CD4-positive, alpha-beta T cell treated with Interleukin-1 beta for 1 hour (primary cell): ENCODE results near the gene ITGAX.

Experiments
- DNase-seq, 2 donors: peaks; one replicate each; pipeline ENCODE4 v3.0.0-alpha.2; 2020 to 2022

ITGAX gene

DNA sequence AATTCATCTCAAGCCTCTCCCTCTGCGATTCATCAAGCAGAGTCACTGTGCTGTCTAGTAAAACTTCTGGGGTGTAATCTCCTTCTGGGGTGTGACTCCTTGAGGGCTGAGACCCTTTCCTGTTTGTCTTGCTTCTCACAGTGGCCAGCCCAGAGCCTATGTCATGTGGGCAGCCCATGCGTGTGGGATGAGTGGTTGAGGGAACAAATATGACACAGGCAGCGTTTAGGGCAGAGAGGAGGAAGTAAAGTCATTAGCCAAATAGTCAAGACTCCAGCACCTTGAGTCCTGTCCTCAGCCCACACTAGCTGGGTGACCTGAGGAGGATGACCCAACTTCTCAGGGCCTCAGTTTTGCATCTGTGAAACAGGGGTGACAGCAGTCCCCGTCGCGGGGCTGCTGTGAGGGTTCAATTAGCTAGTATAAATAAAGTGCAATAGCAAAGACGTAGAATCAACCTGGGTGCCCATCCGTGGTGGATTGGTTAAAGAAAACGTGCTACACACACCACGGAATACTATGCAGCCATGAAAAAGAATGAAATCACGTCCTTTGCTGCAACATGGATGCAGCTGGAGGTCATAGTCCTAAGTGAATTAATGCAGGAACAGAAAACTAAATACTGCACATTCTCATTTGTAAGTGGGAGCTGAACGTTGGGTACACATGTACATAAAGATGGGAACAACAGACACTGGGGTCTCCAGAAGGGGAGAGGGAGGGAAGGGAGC, 4.5 kb upstream of the ITGAX start:
- peak in 1 of 2 donors; percentile 77 for DNase-seq

DNA sequence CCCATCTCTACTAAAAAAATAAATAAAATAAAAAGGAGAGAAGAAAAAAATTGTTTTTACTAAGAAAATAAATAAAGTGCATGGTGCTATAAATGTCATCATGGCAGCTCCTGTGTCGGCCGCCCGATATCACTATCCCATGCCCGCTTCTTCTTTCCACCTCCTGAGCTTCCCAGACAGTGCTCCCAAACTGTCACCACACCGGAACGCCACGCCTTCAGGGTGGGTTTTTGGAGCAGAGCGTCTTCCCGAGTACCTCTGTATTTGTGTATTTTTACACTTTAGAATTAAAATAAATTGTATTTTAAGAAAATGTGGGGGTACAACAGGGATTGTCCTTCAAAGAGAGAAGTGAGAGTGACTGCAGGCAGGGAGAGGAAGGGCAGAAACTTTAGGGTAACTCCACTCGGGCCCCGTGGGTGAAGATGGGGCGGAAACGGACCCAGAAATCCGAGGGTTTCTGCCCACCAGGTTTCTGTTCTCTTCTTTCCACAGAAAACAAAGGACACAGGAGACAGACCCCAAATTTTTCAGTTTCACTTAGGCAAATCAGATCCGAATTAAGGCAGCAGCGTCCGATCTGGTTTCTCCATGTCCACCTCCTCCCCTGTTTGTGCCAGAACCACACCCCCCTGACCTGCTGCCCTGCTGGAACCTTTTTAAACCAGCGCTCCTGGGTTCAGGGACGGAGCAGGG, 3.6 kb upstream of the ITGAX start:
- DNase-seq, result peak in 1 of 2 donors; percentile 38

DNA sequence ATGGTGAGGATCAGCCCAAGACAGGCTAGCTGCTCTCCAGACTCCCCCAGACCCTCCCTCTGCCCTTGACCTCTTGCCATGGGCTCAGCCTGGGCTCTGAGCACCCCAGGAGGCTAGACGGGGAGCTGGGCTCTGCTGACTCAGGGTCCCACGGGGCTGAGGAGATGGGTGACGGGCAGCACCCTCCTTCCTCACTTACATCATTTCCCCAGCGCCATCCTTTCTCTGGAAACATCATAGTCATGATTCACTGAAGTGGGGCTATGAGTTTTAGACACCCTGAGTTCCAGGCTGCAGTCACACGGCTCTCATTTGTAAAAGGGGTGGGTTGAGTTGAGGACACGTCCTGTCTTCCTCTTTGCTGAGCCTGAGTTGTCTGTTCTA, 3.0 kb upstream of the ITGAX start:
- DNase-seq, result peak in 1 of 2 donors; percentile 78

DNA sequence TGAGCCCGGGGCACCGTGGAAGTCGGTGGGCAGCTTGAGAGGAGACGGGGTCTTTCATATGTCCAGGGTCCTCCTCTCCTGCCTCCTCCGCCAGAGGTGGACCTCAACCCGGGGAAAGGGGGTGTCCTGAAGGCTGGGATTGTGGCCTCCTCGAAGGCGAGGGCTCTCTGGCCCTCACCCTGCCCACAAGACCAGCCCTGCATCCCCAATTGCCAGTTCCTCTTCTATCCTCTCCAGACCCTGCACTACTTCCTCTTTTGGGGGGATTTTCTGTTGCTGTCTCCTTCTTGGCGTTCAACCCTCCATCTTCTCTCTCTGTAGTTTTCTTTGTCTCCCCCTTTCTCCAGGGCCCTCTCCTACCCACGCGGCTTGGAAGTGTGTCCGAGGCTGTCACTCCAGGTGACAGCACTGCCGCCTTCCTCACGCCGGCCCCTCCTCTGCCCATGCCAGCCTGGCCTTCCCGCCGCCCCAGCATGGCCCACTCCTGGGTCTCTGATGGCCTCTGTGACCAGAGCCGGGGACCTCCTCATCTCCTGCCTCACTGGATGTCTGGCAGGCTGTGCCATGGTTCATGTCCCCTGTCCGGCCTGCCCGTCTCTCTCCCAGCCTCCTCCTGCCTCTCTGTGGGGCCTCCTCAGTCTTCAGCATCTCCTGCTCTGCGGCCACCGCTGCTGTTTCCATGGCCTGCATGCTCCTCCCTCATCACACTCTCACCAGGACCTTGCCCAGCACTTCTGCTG, 2.4 kb upstream of the ITGAX start:
- peak in 1 of 2 donors; percentile 62 for DNase-seq

DNA sequence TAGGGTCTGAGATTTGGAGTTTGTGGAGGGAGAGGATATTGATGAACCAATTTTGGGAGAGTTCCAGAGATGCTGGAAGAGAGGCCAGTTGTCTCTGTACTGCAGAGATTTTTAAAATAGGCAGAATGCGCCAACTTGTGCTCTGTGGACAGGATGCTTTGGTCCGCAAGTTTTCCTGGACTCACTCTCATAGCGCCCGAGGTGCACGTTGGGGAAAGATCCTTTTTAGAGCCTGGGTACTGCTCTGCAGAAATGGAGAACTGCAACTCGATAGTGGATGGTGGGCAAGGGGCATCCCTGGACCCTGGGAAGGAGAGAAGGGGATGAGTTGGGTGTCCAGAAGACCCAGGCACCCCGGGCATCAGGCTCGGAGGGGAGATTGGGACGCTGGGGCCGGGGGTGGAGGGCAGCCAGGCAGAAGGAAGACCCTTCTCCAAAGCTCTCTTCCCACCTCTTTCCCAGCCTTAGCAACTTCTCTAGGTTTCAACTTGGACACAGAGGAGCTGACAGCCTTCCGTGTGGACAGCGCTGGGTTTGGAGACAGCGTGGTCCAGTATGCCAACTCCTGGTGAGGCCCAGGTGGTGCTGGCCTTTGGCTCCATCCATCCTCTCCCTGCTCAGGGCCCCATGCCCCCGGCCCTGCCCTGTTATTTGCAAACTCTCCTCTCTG, 590 bp downstream of the ITGAX start:
- DNase-seq, result no peak

DNA sequence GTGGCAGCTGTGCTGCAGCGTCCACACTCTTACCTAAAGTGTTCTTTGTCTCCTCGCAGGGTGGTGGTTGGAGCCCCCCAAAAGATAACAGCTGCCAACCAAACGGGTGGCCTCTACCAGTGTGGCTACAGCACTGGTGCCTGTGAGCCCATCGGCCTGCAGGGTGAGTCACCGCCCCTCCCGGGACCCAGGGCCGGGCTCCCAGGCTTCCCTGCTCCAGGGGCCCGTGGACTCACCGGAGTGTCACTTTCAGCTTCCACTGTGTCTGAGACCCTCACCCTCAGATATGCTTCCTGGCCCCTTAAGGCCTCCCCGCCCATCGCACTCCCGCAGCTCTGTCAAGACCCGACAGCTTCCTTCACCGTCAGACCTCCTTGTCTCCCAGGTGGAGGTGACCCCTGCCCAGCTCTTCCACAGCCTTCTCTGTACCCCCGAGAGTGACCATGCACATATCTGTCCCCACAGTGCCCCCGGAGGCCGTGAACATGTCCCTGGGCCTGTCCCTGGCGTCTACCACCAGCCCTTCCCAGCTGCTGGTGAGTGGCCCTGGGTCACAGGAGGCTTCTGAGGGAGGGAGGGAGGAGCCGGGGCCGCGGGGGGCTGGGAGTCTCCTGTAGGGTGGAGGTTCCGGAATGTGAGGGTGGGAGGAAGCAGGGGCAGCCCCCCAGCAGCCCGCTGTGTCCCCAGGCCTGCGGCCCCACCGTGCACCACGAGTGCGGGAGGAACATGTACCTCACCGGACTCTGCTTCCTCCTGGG, 1.8 kb downstream of the ITGAX start:
- DNase-seq, result no peak

DNA sequence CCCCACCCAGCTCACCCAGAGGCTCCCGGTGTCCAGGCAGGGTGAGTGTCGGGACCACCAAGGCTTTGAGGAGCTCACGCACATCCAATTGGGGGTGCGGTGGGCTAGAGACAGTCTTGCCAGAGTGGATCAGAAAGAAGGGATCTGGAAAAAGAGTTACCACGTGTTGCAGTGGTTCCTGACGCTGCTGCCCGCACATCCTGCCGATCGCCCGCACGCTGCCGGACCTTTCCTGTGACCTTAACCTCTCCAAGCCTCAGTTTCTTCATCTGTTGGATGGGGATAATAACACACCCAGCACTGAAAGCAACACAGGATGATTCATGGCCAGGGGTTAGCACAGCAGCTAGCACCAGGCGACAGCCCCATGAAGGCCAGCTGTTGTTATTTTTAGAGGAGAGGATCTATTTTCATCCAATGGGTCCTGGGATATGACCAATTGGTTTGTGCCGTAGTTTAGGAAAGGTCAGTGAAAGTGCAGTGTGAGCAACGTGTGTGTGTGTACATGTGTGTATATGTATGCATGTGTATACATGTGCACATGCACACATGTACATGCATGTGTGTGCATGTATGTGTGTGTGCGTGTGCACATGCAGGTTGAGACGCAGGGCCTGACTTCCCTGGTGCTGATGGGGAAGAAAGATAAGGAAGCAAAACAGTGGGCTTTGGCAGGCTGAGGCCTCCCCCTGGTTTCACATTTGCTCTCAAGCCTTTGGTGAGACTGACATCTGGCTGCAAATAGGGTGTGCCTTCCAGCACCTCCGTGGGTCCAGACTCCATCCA, 2.5 kb downstream of the ITGAX start:
- no peak for DNase-seq

DNA sequence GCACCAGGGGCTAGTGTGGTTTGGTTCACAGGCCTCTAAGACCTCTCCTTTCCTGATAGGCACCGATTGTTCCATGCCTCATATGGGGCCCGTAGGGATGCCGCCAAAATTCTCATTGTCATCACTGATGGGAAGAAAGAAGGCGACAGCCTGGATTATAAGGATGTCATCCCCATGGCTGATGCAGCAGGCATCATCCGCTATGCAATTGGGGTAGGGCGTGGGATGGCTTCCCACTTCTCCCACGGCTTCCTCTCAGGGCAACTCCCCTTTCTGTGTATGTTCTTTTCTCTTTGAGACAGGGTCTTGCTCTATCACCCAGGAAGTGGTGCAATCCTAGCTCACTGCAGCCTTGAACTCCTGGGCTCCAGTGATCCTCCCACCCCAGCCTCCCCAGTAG, 5.3 kb downstream of the ITGAX start:
- no peak for DNase-seq

DNA sequence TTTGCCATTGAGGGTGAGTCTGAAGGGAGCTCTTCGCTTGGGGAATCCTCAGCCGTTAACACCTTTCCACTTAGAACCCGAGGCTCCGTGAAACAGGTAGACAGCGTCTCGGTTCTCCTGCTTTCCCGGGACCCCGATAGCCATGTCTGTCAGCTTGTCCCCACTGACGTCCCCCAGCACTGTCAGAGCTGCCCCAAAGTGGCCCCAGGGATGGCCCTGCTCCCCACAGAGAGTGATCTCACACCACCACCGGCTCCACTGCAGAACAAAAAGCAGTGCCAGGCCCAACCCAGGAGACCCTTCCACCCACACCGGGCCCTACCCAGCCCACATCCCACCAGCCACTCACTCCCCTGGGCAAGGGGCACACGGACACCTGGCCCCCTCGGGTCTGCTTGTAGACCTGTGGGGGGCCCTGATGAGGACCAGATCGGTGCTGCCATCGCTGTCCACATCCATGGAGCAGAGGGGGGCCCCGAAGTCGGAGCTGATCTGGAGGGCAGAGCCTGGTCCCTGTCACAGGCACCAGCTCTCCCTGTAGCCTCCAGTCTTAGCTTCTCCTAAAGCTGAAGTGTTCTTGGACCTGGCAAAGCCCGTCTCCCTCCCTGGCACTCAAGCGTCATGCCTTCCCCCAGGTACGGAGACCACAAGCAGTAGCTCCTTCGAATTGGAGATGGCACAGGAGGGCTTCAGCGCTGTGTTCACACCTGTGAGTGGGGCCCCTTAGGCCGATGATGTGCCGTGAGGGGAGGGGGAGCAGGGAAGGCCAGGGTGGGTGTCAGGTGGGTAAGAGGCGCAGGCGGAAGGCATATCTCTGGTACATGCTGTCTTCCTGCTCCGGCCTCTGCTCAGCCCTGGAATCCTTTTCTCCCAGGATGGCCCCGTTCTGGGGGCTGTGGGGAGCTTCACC, 6.5 kb downstream of the ITGAX start:
- no peak for DNase-seq

DNA sequence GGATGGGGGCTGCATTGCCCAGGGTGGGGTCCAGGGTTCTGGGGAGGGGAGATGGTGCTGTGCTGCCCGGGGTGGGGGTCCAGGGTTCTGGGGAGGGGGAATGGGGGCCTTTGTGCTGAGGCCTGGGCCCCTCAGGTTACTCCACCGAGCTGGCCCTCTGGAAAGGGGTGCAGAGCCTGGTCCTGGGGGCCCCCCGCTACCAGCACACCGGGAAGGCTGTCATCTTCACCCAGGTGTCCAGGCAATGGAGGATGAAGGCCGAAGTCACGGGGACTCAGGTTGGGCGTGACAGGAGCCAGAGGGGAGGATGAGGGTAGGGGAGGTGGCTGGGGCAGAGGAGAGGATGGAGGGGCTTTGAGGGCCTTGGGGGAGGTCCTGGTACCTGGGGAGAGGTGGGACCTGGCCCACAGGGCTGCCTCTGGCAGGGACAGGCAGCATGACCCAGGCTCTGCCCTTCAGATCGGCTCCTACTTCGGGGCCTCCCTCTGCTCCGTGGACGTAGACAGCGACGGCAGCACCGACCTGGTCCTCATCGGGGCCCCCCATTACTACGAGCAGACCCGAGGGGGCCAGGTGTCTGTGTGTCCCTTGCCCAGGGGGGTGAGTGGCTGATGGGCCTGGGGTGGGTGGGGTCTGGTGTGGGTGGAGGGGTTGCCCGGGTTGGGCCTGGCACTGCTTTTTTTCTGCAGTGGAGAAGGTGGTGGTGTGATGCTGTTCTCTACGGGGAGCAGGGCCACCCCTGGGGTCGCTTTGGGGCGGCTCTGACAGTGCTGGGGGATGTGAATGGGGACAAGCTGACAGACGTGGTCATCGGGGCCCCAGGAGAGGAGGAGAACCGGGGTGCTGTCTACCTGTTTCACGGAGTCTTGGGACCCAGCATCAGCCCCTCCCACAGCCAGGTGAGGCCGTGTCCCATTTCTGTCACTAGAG, 7.8 kb downstream of the ITGAX start:
- DNase-seq, result no peak

DNA sequence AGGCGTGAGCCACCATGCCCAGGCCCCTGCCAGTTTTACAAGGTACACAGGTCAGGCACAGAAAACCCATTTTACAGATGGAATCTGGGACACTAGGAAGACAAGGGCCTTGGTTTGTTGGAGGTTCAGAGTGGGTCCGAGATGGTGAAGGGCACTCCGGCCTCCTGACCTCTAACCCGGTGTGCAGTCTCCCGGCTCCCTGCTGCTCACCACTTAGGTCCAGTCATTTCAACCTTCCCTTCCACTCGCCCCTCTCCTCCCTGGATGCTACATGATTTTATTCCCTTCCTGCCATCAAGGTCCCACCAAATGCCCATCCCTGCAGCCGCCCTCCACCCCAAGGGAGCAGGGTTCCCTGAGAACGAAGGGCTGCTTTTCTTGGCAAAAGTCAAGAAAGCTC, 8.7 kb downstream of the ITGAX start:
- DNase-seq, result no peak

DNA sequence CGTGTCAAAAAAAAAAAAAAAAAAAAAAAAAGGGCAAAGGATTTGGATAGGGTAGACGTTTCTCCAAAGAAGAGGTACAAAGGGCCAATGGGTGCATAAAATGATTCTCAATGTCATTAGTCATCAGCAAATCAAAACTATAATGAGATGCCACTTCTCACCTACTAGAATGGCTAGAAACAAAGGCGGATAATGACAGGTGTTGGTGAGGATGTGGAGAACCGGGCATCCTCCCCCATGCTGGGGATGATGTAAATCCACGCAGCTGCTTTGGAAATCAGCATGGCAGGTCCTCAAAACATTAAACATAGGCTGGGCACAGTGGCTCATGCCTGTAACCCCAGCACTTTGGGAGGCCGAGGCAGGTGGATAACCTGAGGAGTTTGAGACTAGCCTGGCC, 9.4 kb downstream of the ITGAX start:
- DNase-seq, result no peak

DNA sequence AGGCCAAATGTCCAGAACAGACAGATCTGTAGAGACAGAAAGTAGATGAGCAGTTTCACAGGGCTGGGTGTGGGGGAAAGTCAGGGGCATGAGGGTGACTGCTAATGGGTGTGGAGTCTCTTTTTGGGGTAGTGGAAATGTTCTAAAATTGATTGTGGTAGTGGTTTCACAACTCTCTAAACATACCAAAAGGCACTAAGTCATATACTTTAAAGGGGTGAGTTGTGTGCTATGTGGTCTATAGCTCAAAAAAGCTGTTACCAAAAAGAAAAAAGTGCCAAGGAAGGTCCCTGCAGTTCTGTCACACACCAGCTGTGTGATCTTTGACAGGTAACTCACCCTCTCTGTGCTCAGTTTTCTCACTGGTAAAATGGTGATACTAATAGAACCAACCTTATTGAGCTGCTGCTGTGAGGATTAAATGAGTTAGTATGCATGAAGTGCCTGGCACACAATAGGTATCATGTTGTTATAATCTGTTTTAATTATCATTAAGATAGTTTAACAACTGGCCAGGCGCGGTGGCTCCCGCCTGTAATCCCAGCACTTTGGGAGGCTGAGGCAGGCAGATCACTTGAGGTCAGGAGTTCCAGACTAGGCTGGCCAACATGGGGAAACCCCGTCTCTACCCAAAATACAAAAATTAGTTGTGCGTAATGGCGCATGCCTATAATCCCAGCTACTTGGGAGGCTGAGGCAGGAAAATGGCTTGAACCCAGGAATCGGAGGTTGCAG, 10.3 kb downstream of the ITGAX start:
- DNase-seq, result peak in 1 of 2 donors; percentile 42

DNA sequence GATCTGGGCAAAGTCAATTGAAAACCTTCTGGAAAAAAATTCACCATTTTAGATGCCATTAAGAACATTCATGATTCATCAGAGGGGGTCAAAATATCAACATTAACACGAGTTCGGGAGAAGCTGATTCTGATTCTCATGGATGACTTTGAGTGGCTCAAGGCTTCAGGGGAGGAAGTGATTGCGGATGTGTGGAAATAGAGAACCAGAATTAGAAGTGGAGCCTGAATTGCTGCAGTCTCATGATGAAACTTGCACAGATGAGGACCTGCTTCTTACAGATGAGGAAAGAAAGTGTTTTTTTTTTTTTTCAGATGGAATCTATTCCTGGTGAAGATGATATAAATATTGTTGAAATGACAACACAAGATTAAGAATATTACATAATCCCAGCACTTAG, 12.9 kb downstream of the ITGAX start:
- DNase-seq, result peak in 1 of 2 donors; percentile 51

DNA sequence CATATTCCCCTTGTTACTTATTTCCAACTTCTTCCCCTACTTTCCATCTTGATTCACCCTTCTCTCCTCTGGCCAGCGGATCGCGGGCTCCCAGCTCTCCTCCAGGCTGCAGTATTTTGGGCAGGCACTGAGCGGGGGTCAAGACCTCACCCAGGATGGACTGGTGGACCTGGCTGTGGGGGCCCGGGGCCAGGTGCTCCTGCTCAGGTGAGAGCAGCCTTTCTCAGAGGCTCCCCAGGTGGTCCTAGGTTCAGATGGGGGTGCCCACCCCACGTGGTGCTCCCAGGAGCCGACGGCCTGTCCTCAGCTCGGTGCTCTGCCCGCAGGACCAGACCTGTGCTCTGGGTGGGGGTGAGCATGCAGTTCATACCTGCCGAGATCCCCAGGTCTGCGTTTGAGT, 16.0 kb downstream of the ITGAX start:
- no peak for DNase-seq

DNA sequence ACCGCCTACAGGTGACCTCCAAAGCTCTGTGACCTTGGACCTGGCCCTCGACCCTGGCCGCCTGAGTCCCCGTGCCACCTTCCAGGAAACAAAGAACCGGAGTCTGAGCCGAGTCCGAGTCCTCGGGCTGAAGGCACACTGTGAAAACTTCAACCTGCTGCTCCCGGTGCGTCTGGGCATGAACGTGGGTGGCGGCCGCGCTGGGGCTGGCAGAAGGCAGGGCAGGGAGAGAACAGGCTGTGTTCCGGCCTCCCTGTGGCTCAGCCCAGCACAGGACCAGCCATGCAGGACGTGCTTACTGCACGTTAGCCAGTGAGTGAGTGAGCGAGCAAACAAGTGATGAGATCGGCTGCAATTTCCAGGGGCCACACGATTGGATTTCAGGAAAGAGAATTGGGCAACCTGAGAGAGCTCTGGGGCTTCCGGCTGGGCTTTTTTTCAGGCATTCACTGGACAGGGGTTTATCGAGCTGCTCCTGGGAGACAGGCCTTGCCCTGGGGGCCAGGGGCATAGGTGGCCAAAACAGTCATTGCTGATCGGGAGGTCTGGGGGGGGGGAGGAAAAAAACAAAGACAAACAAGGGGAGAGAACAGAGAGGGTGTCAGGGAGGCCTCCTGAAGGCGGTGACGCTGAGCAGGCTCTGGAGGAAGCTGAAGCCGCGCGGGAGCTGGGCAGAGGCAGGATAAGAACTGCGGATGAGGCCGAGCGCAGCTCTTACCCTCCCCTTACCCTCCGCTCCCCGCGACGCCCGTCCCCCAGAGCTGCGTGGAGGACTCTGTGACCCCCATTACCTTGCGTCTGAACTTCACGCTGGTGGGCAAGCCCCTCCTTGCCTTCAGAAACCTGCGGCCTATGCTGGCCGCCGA, 16.9 kb downstream of the ITGAX start:
- DNase-seq, result no peak

DNA sequence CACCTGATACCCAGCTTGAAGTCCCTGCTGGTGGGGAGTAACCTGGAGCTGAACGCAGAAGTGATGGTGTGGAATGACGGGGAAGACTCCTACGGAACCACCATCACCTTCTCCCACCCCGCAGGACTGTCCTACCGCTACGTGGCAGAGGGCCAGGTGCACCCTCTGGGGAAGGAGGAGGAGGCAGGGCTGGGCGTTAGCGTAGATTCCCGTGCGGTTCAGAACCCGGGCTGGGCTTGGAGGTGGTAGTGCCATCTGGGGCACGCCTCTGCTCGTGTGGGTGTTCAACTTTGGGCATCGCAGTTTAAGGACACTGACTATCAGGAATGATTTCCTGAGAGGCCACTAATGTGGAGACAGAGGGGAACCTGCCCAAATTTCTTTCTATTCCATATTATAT, 18.3 kb downstream of the ITGAX start:
- DNase-seq, result no peak

DNA sequence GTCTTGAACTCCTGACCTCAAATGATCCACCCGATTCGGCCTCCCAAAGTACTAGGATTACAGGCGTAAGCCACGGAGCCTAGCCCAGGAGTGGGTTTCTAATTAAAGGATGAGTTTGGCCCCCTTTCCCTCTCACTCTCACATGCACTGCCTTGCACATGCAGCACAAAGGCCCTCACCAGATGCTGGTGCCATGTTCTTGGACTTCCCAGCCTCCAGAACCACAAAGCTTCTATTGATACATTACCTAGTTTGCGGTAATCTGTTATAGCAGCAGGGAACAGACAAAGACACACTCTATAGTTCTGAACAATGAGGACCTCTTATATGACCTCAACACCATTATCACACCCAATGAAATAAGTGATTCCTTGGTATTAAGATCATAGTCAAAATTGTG, 20.3 kb downstream of the ITGAX start:
- DNase-seq, result no peak
